K562 (cell line): ENCODE data around the gene C1QTNF5. TPM values are rescaled to one million over a fixed set of nuclear protein-coding genes. Genes with fewer than 3 reads are reported as not detected.

Source experiments
- ATAC-seq: fragments of 200-7000 bp; cut with Tn5 transposase; 3 replicates; pipeline ENCODE4 v1.9.1; 2020; ENCODE audit warnings: moderate library complexity
- BruUV-seq: library from RNA; stranded (reverse); fragments of 400-500 nt; replicated peaks from 2 replicates; lab custom pipeline; 2021; lab: Mats Ljungman, UMichigan
- CTCF ChIA-PET: fragments of 300-600 bp; formaldehyde crosslinking; extraction: SDS; loops from one replicate; lab custom pipeline; 2021; ENCODE audit warnings: low intra/inter-chr PET ratio; lab: Yijun Ruan, JAX
- POLR2A ChIA-PET: fragments of 300-600, 350-650 bp; sonication (Branson Sonifier 250); formaldehyde crosslinking; extraction: SDS; loops from one replicate; lab custom pipeline; 2021; ENCODE audit warnings: antibody characterized with exemption, inconsistent platforms; lab: Yijun Ruan, JAX
- DNase-seq, 4 experiments: peaks; one replicate each; pipeline versions ENCODE4 v3.0.0 to v3.0.0-alpha.2; 2011 to 2018; ENCODE audit warnings: low spot score in 3 of 4, mixed read lengths in 3 of 4; ENCODE audit errors: extremely low read depth in 1 of 4
- FAIRE-seq: peaks from 2 replicates; lab custom pipeline; 2011; peaks lifted over from hg19 to GRCh38; lab: Jason Lieb, UNC
- H2AFZ ChIP-seq: 2 replicates; pipeline ENCODE4 v1.6.0; 2011; ENCODE audit warnings: low read depth, low read length, control low read depth, inconsistent platforms
- H3K27ac ChIP-seq: fragments of 200-600 bp; 3 replicates; pipeline ENCODE4 v1.8.0; 2011; ENCODE audit warnings: low read depth, mild to moderate bottlenecking, control low read depth, inconsistent platforms, low read length, moderate library complexity, mixed read lengths; ENCODE audit errors: extremely low read depth
- H3K27me3 ChIP-seq, 2 experiments: fragments of 300-600 bp in 1 of 2; 2 replicates in 1 of 2; 3 replicates in 1 of 2; pipeline versions ENCODE4 v1.6.0 to v1.8.0; 2011; ENCODE audit warnings: inconsistent platforms in 2 of 2, low read length in 2 of 2, mild to moderate bottlenecking in 1 of 2, mixed read lengths in 1 of 2, moderate library complexity in 1 of 2; ENCODE audit not compliant: control insufficient read depth in 2 of 2, insufficient read depth in 2 of 2
- H3K36me3 ChIP-seq: fragments of 300-600 bp; 3 replicates; pipeline ENCODE4 v1.8.0; 2011; ENCODE audit warnings: mild to moderate bottlenecking, low read length, inconsistent platforms; ENCODE audit not compliant: control insufficient read depth, insufficient read depth
- H3K4me1 ChIP-seq, 2 experiments: fragments of 200-600 bp in 1 of 2; replicated peaks in 1 of 2; 2 replicates in 1 of 2; 3 replicates in 1 of 2; pipeline versions ENCODE4 v1.5.1 to v1.8.0; 2011; ENCODE audit warnings: inconsistent platforms in 2 of 2, low read length in 2 of 2, mild to moderate bottlenecking in 1 of 2, mixed read lengths in 1 of 2, moderate library complexity in 1 of 2; ENCODE audit not compliant: control insufficient read depth in 2 of 2, insufficient read depth in 2 of 2
- H3K4me2 ChIP-seq: 2 replicates; pipeline ENCODE4 v1.6.1; 2011; ENCODE audit warnings: low read length, control low read depth, inconsistent platforms, mixed read lengths; ENCODE audit not compliant: insufficient read depth
- H3K4me3 ChIP-seq: fragments of 200-600 bp; sonication (generic), shearing (Covaris generic); 2 replicates; pipeline ENCODE4 v1.5.1; 2016; ENCODE audit warnings: control low read depth, inconsistent platforms
- H3K79me2 ChIP-seq: fragments of 200-600 bp; 3 replicates; pipeline ENCODE4 v1.8.0; 2011; ENCODE audit warnings: low read length, inconsistent platforms; ENCODE audit not compliant: control insufficient read depth, insufficient read depth
- H3K9ac ChIP-seq, 2 experiments: 2 replicates each; pipeline versions ENCODE4 v1.6.0 to v1.6.1; 2011; ENCODE audit warnings: low read depth in 2 of 2, low read length in 2 of 2, control low read depth in 1 of 2, inconsistent platforms in 1 of 2, mild to moderate bottlenecking in 1 of 2, mixed read lengths in 1 of 2; ENCODE audit not compliant: insufficient read depth in 1 of 2
- H3K9me1 ChIP-seq: one replicate; pipeline ENCODE4 v1.6.0; 2011; ENCODE audit warnings: inconsistent platforms, mild to moderate bottlenecking, low read length, moderate library complexity; ENCODE audit not compliant: control insufficient read depth, insufficient read depth
- H3K9me3 ChIP-seq: replicated peaks from 2 replicates; pipeline ENCODE4 v1.5.1; 2011; ENCODE audit warnings: low read depth, low read length, inconsistent platforms; ENCODE audit not compliant: control insufficient read depth, insufficient read depth
- H4K20me1 ChIP-seq: replicated peaks from 2 replicates; pipeline ENCODE4 v1.6.1; 2011; ENCODE audit warnings: low read length, inconsistent platforms, mixed read lengths; ENCODE audit not compliant: control insufficient read depth, insufficient read depth
- EGR1 ChIP-seq: fragments of 450-650 bp; conservative IDR thresholded peaks from 2 replicates; pipeline ENCODE4 v1.6.1; 2017; ENCODE audit warnings: mild to moderate bottlenecking
- MAFF ChIP-seq: IDR thresholded peaks from 2 replicates; pipeline ENCODE4 v1.6.1; 2012; ENCODE audit warnings: low read length, improper control_type of control experiment
- NEUROD1 ChIP-seq: fragments of 150-350 bp; IDR thresholded peaks from 2 replicates; pipeline ENCODE4 v1.6.1; 2014; ENCODE audit warnings: borderline replicate concordance, low read length, low read depth; ENCODE audit not compliant: partially characterized antibody
- PPARD ChIP-seq: fragments of 250-450 bp; sonication (Bioruptor Pico); IDR thresholded peaks from 2 replicates; pipeline ENCODE4 v1.8.0; 2022; ENCODE audit warnings: inconsistent platforms, mild to moderate bottlenecking, moderate library complexity
- ZNF146 ChIP-seq: IDR thresholded peaks from one replicate; pipeline ENCODE4 v1.6.1; 2018; ENCODE audit warnings: missing compliant biosample characterization; ENCODE audit not compliant: unreplicated experiment
- ZNF23 ChIP-seq: fragments of 250-450 bp; sonication (Bioruptor Pico); IDR thresholded peaks from 2 replicates; pipeline ENCODE4 v1.4.0; 2020; ENCODE audit warnings: mild to moderate bottlenecking
- ZNF431 ChIP-seq: sonication (generic); formaldehyde crosslinking; IDR thresholded peaks from 2 replicates; pipeline ENCODE4 v1.8.0; 2022; ENCODE audit warnings: mild to moderate bottlenecking, missing genetic modification reagents
- WGBS: fragments of 100-300 bp; shearing (Covaris generic); methylation state at CpG from one replicate; pipeline ENCODE4 v1.1.6; 2016; ENCODE audit warnings: low coverage, mixed read lengths; ENCODE audit not compliant: insufficient coverage; ENCODE audit errors: missing lambda C conversion rate; 5-methylcytosine and 5-hydroxymethylcytosine counted together
- in situ Hi-C: fragments of 300-500 bp; cut with MboI; formaldehyde crosslinking; loops from 4 replicates; pipeline ENCODE4 v1.15.0; 2018; ENCODE audit warnings: inconsistent platforms, mixed read lengths
- intact Hi-C: fragments of 100-400 bp; cut with micrococcal nuclease; formaldehyde crosslinking; loops from 2 replicates; pipeline ENCODE4 v1.14.2; 2022
- polyA plus RNA-seq, 8 experiments: library from polyadenylated mRNA; depleted of rRNA in 4 of 8; stranded (reverse) in 5 of 8; unstranded in 3 of 8; fragments of >200 nt; fragmentation: Nextera tagmentation in 2 of 8; fragmentation: Illumina TruSeq in 1 of 8; extraction: Ambion mirVana in 2 of 8; extraction: Trizol in 1 of 8; gene quantifications; 2 replicates each; pipeline versions ENCODE4 v1.2.1 to v1.2.3, GENCODE V29; 2011 to 2014; ENCODE audit warnings: inconsistent platforms in 1 of 8, missing spikeins in 1 of 8
- total RNA-seq, 7 experiments: library from RNA; depleted of rRNA in 6 of 7; stranded (reverse); fragments of >200 nt in 6 of 7; fragmentation: Illumina TruSeq in 2 of 7; extraction: Trizol in 2 of 7; gene quantifications; 2 replicates each; pipeline versions ENCODE4 v1.2.1 to v1.2.3, GENCODE V29; 2011 to 2021; ENCODE audit warnings: low replicate concordance in 1 of 7
- TF ChIP-seq, protein P1 (sequence below): fragments of 250-450 bp; sonication (Bioruptor Pico); IDR thresholded peaks from 2 replicates; pipeline ENCODE4 v1.8.0; 2022; ENCODE audit warnings: moderate library complexity, mild to moderate bottlenecking, inconsistent platforms
- TF ChIP-seq, protein P2 (sequence below), 2 experiments: fragments of 450-650 bp; IDR thresholded peaks; 2 replicates each; pipeline ENCODE4 v1.6.1; 2016
- TF ChIP-seq, protein P3 (sequence below): sonication (generic); formaldehyde crosslinking; IDR thresholded peaks from 2 replicates; pipeline ENCODE4 v1.8.0; 2022; ENCODE audit warnings: missing genetic modification reagents, mild to moderate bottlenecking, borderline replicate concordance
- TF ChIP-seq, protein P4 (sequence below): fragments of 450-650 bp; conservative IDR thresholded peaks from 2 replicates; pipeline ENCODE4 v1.6.1; 2016; ENCODE audit warnings: missing genetic modification characterization, low read depth, mild to moderate bottlenecking, control low read depth, missing compliant biosample characterization
- TF ChIP-seq, protein P5 (sequence below): fragments of 250-450 bp; sonication (Bioruptor Pico); IDR thresholded peaks from 2 replicates; pipeline ENCODE4 v1.5.0; 2020; ENCODE audit warnings: mild to moderate bottlenecking, borderline replicate concordance

C1QTNF5 gene
- total and polyA plus RNA-seq, 9 of the 15 experiments (the other 6 are each of a cell fraction or from before 2014, with no cell fraction given): 0.07 to 0.76 (median 0.24) TPM; not detected in 1

DNA sequence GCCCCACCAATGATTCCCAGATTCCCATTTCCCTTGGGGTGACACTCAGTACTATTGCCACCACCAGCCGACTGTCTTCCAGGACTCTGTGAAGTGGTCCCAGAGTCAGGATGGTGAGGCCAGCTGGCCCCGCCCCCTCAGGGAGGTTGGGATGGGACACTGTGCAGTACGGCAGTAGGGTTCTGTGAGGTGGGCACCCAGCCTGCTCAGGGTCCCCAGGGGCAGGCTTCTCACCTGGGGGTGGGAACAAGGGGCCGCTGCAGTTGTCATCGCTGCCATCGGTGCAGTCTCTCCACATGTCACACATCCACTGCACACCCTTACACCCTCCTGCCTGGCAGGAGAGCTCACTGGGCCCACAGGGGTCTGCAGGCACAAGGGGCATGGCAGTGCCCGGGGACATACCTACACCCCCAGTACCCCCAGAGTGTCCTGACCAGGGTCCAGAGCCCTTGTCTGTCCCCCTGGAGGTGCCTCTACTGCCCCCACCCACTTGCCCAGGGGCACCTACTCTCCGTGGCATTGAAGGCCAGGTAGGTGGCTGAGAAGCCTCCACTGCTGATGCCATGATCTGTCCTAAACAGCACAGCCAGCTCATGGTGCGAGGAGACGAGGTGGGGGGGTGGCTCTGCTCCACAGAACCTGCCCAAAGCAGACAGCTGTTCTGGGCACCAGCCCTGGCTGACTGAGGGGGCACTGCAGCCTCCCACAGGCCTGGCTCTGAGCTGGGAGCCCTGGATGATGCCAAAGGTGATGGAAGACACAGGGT is 1.9 kb upstream of the C1QTNF5 start:
- no peaks in the 10 kb centered on the region for H3K36me3 ChIP-seq
- no peaks in the 10 kb centered on the region for H3K9me1 ChIP-seq
- H2AFZ ChIP-seq: no peak overlapping the region
- H3K4me3 ChIP-seq: no peak overlapping the region
- no peak overlapping the region for H3K9ac ChIP-seq
- ATAC-seq (no peak), DNase-seq (no peak), FAIRE-seq (no peak)
- ChIA-PET CTCF (no interaction called here), POLR2A (interaction anchor here (1.5 kb wide), 1 partner anchor 132 kb away, joined by 4 read pairs; no protein-coding TSS in a partner anchor)
- no peaks in the 10 kb centered on the region for H3K9me3 ChIP-seq
- H3K27ac ChIP-seq: no peak overlapping the region
- peaks cover 0 to 24% of the 10 kb centered on the region in 2 experiments; a peak in 3 of 5 replicates for H3K27me3 ChIP-seq
- WGBS: 6% methylated on average over 10 of the region's 10 CpGs
- H3K4me1 ChIP-seq: peaks cover 21 to 49% of the 10 kb centered on the region in 2 experiments; a peak in 4 of 5 replicates
- H4K20me1 ChIP-seq: no peaks in the 10 kb centered on the region; the same call in 1 of the 2 replicates
- in situ Hi-C loops (no loop called here), intact Hi-C loops (no loop called here)
- BruUV-seq: no TSS peak
- 0 out of 3 replicates have a peak, but pooled peaks cover 5% of the 10 kb centered on the region for H3K79me2 ChIP-seq
- no peak overlapping the region for H3K4me2 ChIP-seq
- TF ChIP-seq, protein P1, sequence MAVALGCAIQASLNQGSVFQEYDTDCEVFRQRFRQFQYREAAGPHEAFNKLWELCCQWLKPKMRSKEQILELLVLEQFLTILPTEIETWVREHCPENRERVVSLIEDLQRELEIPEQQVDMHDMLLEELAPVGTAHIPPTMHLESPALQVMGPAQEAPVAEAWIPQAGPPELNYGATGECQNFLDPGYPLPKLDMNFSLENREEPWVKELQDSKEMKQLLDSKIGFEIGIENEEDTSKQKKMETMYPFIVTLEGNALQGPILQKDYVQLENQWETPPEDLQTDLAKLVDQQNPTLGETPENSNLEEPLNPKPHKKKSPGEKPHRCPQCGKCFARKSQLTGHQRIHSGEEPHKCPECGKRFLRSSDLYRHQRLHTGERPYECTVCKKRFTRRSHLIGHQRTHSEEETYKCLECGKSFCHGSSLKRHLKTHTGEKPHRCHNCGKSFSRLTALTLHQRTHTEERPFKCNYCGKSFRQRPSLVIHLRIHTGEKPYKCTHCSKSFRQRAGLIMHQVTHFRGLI (CRISPR knock-in tag): no peak
- TF ChIP-seq ZNF23 (CRISPR knock-in tag): no peak
- no peak for TF ChIP-seq ZNF146 (CRISPR knock-in tag)
- TF ChIP-seq EGR1: no peak
- TF ChIP-seq PPARD (CRISPR knock-in tag): no peak
- TF ChIP-seq, protein P2, sequence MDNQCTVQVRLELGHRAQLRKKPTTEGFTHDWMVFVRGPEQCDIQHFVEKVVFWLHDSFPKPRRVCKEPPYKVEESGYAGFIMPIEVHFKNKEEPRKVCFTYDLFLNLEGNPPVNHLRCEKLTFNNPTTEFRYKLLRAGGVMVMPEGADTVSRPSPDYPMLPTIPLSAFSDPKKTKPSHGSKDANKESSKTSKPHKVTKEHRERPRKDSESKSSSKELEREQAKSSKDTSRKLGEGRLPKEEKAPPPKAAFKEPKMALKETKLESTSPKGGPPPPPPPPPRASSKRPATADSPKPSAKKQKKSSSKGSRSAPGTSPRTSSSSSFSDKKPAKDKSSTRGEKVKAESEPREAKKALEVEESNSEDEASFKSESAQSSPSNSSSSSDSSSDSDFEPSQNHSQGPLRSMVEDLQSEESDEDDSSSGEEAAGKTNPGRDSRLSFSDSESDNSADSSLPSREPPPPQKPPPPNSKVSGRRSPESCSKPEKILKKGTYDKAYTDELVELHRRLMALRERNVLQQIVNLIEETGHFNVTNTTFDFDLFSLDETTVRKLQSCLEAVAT (IDR thresholded peaks at IDR 0.05): no peak
- no peak for TF ChIP-seq MAFF
- no peak for TF ChIP-seq NEUROD1
- TF ChIP-seq, protein P3, sequence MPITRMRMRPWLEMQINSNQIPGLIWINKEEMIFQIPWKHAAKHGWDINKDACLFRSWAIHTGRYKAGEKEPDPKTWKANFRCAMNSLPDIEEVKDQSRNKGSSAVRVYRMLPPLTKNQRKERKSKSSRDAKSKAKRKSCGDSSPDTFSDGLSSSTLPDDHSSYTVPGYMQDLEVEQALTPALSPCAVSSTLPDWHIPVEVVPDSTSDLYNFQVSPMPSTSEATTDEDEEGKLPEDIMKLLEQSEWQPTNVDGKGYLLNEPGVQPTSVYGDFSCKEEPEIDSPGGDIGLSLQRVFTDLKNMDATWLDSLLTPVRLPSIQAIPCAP: no peak
- no peak for TF ChIP-seq ZNF431 (CRISPR knock-in tag)
- TF ChIP-seq, protein P4, sequence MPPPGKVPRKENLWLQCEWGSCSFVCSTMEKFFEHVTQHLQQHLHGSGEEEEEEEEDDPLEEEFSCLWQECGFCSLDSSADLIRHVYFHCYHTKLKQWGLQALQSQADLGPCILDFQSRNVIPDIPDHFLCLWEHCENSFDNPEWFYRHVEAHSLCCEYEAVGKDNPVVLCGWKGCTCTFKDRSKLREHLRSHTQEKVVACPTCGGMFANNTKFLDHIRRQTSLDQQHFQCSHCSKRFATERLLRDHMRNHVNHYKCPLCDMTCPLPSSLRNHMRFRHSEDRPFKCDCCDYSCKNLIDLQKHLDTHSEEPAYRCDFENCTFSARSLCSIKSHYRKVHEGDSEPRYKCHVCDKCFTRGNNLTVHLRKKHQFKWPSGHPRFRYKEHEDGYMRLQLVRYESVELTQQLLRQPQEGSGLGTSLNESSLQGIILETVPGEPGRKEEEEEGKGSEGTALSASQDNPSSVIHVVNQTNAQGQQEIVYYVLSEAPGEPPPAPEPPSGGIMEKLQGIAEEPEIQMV (tag): no peak
- TF ChIP-seq, protein P5, sequence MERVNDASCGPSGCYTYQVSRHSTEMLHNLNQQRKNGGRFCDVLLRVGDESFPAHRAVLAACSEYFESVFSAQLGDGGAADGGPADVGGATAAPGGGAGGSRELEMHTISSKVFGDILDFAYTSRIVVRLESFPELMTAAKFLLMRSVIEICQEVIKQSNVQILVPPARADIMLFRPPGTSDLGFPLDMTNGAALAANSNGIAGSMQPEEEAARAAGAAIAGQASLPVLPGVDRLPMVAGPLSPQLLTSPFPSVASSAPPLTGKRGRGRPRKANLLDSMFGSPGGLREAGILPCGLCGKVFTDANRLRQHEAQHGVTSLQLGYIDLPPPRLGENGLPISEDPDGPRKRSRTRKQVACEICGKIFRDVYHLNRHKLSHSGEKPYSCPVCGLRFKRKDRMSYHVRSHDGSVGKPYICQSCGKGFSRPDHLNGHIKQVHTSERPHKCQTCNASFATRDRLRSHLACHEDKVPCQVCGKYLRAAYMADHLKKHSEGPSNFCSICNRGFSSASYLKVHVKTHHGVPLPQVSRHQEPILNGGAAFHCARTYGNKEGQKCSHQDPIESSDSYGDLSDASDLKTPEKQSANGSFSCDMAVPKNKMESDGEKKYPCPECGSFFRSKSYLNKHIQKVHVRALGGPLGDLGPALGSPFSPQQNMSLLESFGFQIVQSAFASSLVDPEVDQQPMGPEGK: no peak
